ENCODE data around the gene MCF2L.
"Not testable (repeated sequence)": the region's sequence is repeated elsewhere in the genome, so short reads cannot be mapped to it uniquely, and the experiment has no call there.

The MCF2L gene

DNA sequence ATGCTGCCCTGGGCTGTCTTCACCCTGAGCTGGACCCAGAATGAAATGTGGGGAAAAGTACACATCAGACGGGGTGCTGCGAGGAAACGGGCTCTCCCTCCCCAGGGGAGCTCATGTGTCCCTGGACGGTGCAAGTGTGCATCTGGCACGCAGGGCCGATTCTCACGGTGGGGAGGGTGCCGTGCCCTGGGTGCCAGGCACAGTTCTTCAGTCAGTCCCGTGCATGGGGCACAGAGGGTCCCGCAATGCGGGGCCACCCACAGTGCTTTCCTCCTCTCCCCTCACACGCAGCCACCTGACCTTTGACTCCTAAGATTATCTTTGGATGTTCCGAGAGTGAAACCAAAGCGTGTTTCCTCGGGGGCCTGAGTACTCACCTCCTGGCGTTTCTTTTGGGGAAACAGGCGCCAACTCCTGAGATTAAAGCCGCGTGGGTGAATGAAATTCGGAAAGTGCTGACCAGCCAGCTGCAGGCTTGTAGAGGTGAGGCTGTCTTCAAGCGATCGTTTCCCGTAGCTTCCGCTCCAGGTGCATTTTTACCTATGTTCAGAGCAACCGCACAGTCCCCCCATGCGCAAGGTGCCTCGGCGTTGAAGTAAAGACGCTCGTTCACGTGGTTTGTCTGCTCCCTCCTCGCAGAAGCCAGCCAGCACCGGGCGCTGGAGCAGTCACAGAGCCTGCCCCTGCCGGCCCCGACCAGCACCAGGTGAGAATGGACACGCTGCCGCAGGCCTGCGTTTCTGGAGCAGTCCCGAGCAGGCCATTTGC, 119.1 kb downstream of the MCF2L start:
- no peak for DNase-seq

- DNase-seq = no peak
Observed at GRCh38 chr13:113088691-113089020, 119.6 kb downstream of the MCF2L start.

GRCh38 chr13:113089693-113090414, 120.8 kb downstream of the MCF2L start:
- no peak for DNase-seq

- no peak for DNase-seq
Observed at GRCh38 chr13:113090415-113090770, 121.4 kb downstream of the MCF2L start.

GRCh38 chr13:113090806-113091205, 121.8 kb downstream of the MCF2L start:
- DNase-seq = no peak

- DNase-seq = no peak
Observed at GRCh38 chr13:113091211-113091771, 122.3 kb downstream of the MCF2L start.

DNA sequence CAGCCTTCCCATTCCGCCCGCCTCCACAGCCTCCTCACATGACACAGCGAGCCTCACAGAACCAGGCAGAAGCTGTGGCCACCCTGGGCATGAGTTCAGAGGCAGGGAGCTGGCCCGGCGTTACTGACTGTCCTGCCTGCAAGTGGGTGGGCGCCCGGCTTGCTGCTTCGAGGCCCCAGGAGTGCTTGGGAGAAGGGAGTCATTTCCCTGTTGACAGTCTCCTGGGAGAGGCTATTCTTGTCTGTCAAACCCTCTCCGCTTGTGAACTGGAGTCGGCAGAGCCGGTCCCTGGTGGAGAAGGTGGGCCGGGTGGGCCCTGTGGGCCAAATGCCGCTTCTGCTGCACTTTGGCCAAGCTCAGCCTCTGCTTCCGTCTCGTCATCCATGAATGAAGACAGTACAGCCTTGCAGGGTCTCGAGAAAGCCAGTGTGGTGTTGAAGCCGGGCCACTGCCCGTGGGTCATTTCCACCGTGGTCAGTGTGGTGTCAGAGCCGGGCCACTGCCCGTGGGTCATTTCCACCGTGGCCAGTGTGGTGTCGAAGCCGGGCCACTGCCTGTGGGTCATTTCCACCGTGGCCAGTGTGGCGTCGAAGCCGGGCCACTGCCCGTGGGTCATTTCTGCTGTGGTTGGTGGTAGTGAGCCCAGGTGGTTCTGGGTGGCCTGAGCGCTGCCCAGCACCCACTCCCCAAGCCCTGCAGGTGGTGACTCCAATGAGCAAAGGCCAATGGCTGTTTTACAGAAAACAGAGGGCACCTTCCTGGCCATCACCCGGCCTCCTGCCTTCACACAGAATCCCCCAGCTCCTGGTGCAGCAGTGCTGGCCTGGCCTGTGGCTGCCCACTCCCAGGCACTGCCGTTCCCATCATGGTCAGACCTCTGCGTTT, 123.1 kb downstream of the MCF2L start:
- DNase-seq = no peak

DNA sequence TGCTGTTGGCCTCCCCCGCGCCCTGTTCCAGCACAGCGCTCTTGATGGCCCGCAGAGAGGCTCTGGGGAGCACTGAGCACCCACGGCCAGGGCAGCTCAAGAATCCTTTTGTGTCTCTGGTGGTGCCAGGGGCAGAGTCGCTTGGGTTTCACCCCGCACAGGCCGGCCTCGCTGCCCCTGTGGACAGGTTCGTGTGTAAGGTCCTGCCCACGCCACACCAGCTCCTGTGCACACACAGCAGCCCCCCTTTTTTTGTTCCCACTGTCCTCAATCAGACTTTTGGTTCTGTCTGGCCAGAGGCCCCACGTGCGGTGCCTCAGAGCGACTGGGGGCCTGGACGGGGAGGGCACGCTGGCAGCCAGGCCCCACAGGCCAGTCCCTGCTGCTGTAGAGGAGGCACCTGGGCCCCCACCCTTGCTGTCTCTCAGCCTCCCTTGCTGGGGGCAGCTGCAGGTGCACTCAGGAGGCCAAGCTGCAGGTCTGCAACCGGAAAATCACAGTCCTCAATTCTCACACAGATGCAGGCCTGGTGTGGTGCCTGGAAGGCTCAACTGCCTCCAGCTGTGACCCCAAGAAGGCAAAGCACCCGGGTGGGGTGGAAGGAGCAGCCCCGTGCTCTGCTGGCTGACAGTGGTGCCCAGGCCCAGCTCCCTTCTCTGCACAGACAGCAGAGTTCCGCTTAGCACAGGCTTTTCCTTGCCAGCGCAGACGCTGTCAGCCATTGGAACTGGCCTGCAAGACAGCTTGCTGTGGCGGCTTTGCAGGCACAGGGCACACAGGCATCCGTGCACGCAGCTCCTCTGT, 124.0 kb downstream of the MCF2L start:
- no peak for DNase-seq

GRCh38 chr13:113093580-113094409, 124.8 kb downstream of the MCF2L start:
- no peak for DNase-seq

DNA sequence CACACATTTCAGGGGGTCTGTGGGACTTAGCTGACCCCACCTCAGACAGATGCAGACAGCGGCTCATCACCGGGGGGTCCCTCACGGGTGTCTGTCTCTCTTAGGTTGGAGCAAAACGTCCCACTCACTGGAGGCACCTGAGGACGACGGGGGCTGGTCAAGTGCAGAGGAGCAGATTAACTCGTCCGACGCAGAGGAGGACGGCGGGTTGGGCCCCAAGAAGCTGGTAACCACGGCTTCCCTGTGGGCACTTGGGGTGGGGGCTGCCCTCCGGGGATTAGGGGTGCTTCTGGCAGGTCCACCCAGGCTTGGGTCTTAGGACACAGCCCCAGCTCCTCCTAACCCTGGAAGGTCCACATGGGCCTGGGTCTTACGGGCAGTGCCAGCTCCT, 125.4 kb downstream of the MCF2L start:
- no peak for DNase-seq

DNA sequence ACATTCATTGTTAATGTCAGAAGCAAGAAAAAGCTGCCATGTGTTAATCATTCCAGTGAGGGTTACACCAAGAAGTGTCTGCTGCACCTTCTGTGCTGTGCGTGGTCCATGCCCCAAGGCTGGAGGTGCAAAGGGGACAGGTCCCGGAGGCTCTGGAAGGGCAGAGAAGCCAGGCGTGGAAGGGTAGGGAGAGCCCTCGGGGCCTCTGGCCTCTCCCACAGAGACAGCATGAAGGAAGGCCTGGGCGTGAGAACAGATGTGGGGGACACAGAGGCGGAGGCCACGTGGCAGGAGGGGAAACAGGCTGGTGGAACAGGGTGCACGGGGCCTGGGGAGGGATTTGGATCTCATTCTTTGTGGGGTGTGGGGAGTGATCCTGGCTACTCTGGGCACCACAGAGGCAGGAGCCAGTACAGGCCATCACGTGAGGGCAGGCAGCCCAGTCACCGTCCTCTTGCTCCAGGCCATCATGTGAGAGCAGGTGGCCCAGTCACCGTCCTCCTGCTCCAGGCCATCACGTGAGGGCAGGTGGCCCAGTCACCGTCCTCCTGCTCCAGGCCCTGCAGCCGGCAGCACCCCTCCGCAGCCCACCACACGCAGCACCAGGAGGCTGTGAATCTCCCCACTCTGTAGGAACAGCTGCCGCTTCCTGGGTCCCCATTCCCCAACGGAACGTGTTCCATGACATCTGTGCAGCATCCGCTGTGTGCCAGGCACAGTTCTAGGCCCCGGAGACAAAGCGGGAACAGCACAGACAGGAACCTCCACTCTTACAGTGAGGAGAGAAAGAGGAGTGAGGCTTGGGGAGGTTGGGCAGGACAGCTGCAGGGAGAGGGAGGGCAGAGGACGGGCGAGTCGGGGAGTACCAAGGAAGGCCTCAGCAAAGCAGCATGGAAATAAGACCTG, 126.4 kb downstream of the MCF2L start:
- DNase-seq = no peak

DNA sequence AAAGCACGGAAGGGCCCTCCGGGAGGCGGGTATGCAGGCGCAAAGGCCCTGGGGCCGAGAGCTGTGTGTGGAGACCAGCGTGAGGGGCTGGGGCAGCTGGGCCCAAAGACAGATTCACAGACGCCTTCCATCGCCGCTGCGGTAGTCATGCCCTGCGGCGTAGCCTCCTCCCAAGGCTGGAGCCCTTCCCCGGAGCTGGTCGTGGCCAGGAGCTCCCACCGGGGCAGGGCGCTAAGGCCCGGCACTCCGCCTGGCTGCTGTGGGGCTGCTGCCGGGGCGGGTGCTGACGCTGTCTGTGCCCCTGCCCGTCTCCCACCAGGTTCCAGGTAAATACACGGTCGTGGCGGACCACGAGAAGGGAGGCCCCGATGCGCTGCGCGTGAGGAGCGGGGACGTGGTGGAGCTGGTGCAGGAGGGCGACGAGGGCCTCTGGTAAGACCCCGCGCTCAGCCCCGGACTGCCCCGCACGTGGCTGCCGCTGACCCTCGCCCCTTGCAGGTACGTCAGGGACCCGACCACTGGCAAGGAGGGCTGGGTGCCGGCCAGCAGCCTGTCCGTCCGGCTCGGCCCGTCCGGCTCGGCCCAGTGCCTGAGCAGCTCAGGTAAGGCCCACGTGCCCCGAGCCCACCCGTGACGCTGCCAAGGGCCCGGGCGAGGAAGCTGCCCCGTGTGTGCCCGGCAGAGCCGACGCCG, 127.2 kb downstream of the MCF2L start:
- no peak for DNase-seq

- no peak for DNase-seq
Observed at GRCh38 chr13:113096745-113097305, 127.8 kb downstream of the MCF2L start.

- no peak for DNase-seq
Observed at GRCh38 chr13:113097651-113098050, 128.6 kb downstream of the MCF2L start.

DNA sequence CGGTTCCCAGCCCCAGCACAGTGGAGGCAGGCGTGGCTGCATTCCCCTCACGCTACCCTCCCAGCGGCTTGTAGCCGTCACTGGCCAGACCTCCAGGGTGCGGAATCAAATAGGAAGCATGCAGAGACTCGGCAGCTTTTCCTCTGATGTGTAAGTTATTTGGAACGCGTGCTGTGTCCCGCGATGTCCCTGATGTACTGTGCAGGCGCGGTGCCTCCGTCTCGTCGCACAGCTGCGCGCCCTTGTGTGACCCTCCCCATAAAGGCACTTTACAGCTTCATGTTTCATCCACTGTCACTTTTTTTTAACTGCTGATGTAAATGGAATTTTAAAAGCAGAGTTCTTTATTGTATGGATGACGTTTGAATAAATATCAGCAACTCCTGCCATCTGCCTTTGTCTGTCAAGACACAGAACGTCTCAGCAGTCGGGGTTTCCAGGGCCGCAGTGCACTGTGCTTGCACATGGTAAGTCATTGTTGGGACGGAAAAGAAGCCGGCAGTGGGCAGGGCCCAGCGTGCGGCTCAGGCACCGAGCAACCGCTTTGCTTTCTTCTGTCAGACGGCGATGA, 129.2 kb downstream of the MCF2L start:
- DNase-seq = no peak

DNA sequence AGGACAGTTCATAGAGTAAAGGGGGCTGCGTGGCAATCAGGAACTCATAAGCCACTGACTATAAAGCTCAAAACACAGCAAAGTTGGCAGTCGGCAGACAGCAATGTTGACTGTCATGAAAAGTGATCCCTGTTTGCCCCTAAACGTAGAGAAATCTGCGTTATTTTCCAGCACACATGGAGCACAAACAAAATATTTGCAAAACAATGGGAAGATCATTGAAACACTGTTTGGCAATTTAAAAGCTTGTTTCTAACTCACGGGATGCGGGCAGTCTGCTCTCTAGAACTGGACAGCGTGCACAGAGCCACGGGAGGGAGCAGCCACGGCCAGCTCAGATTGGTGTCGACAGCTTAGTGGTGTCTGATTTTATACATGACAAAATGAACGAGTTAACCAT, 130.1 kb downstream of the MCF2L start:
- DNase-seq = no peak

- not testable (repeated sequence) for DNase-seq
Observed at GRCh38 chr13:113102302-113102701, 133.3 kb downstream of the MCF2L start.

DNA sequence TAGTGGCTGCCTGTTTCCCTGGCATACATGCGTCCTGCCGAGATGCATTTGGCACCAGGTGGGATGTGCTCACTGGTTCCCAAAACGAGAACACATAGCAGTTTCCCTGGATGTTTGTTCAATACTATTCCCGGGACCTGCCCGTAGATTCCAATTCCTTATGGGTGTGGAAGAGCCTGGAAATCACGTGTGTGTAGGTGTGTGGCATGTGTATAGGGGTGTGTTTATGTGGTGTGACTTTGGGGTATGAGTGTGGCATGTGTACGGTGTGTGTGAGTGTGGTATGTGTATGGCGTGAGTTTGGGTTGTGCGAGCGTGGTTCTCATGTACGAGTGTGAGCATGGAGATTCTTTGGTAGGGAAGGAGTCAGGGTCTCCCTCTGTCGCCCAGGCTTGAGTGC, 133.7 kb downstream of the MCF2L start:
- no peak for DNase-seq

- DNase-seq = no peak
Observed at GRCh38 chr13:113103646-113104045, 134.6 kb downstream of the MCF2L start.

Data from NCI-H345 (cell line).